Bronchial smooth muscle cell (primary cell): ENCODE results near the gene MFAP1. TPM values are rescaled to one million over a fixed set of nuclear protein-coding genes. Genes with fewer than 3 reads are reported as not detected.

ENCODE experiments used
- total RNA-seq: library from RNA; depleted of rRNA; stranded (reverse); fragments of >200 nt; gene quantifications from 2 replicates; pipeline ENCODE4 v1.2.1, GENCODE V29; 2014

MFAP1 gene, protein sequence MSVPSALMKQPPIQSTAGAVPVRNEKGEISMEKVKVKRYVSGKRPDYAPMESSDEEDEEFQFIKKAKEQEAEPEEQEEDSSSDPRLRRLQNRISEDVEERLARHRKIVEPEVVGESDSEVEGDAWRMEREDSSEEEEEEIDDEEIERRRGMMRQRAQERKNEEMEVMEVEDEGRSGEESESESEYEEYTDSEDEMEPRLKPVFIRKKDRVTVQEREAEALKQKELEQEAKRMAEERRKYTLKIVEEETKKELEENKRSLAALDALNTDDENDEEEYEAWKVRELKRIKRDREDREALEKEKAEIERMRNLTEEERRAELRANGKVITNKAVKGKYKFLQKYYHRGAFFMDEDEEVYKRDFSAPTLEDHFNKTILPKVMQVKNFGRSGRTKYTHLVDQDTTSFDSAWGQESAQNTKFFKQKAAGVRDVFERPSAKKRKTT
- 32.0 and 33.7 TPM in 2 replicates for total RNA-seq

GRCh38 chr15:43824302-43825246 is at the start of gene MFAP1:
MFAP1 (minus strand) TSS chr15:43824690; CDS start chr15:43824569, 121 bp downstream.

GRCh38 chr15:43826508-43827341 is 2.2 kb upstream of the MFAP1 start, which contains the start of gene WDR76:
WDR76 (plus strand) TSS chr15:43827002; CDS start chr15:43827033, 31 bp downstream.

GRCh38 chr15:43800286-43801141 is 24.0 kb downstream of the MFAP1 start, which contains the start of gene HYPK:
HYPK (plus strand) TSS chr15:43800599; CDS start chr15:43800623, 24 bp downstream.

DNA sequence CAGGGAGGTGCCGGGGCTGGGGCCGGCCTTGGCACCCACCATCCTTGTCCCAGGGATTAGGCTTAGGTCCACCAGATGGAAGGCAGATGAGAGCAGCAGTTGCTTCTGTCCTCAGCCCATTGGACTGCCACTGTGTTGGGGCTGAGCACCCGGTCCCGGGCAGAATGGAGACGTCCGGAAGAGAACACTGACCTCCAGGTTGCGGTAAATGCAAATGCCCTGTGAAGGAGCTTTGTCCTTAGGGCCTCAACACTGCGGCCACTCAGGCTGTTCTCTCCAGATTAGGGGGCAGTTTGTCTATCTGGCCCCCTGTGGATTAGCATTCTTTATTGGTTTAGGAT is 24.6 kb downstream of the MFAP1 start, which contains the start of gene SERINC4:
Gene SERINC4 (minus strand): TSS at position 276 of the 341 bp plus-strand sequence. CDS start 234 bp downstream, at position 42.

GRCh38 chr15:43791993-43792760 is 32.3 kb downstream of the MFAP1 start, which contains the start of gene SERF2:
SERF2 (plus strand) TSS chr15:43792320; CDS start chr15:43792377, 57 bp downstream.

DNA sequence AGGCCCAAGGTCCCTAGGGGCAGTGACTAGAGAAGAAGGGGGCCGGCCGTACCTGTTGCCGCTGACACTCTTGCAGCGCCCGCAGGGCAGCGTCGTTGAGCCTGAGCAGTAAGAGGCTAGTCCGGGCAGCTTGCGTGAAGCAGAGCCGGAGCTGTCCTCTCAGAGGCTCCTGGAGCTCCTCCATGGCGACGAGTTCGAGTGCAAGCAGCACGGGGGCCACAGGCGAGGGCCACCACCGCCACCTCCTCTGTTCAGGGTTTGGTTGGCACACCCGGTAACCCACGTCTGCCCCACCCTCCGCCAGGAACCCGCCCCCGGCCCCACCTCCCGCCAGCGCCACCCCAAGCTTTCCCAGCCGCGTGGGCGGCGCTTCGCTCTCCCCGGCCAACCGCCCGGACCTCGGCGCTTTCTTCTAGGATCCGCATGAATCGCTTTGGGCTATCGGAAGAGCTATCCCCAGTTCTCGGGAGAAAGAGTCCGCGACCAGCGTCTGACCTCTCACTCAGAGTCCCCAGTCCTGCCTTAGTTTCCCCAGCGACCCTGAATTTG is 47.7 kb downstream of the MFAP1 start, which contains the start of gene ELL3:
Gene ELL3 (minus strand): TSS at position 249 of the 549 bp plus-strand sequence. CDS start 65 bp downstream, at position 184.

Other genes starting within 250 kb of the MFAP1 start
- 21.8 and 23.3 TPM in 2 replicates for gene PPIP5K1, start 234.5 kb downstream of the MFAP1 start, total RNA-seq
- gene CKMT1B, start 230.7 kb downstream of the MFAP1 start, total RNA-seq = not detected in 2 replicates
- gene STRC, start 205.9 kb downstream of the MFAP1 start, total RNA-seq = 0.09 and 0.16 TPM in 2 replicates
- gene CATSPER2, start 175.8 kb downstream of the MFAP1 start, total RNA-seq = 1.1 and 1.3 TPM in 2 replicates
- 0.16 and 0.26 TPM in 2 replicates for gene CKMT1A, start 130.8 kb downstream of the MFAP1 start, total RNA-seq
- 77.9 and 95.7 TPM in 2 replicates for gene PDIA3, start 78.3 kb downstream of the MFAP1 start, total RNA-seq
- 4.9 and 10.7 TPM in 2 replicates for gene ELL3, start 47.7 kb downstream of the MFAP1 start, total RNA-seq
- gene SERF2, start 32.4 kb downstream of the MFAP1 start, total RNA-seq = 316 and 469 TPM in 2 replicates
- gene SERINC4, start 24.5 kb downstream of the MFAP1 start, total RNA-seq = not detected in 2 replicates
- gene HYPK, start 24.1 kb downstream of the MFAP1 start, total RNA-seq = 5.5 and 11.0 TPM in 2 replicates
- 2.1 and 3.3 TPM in 2 replicates for gene WDR76, start 2.3 kb upstream of the MFAP1 start, total RNA-seq